Stimulated activated CD8-positive, alpha-beta memory T cell treated with anti-CD3 and anti-CD28 coated beads, Interleukin-15, amount 100 ng/mL, for 48 hours (primary cell): ENCODE results near the gene IGF2BP1.
"Not testable (repeated sequence)": the region's sequence is repeated elsewhere in the genome, so short reads cannot be mapped to it uniquely, and the experiment has no call there.

ENCODE experiments used
- DNase-seq, 2 donors: peaks; one replicate each; pipeline ENCODE4 v3.0.0-alpha.2; 2020; ENCODE audit warnings: low read depth in 2 of 2

The IGF2BP1 gene

DNA sequence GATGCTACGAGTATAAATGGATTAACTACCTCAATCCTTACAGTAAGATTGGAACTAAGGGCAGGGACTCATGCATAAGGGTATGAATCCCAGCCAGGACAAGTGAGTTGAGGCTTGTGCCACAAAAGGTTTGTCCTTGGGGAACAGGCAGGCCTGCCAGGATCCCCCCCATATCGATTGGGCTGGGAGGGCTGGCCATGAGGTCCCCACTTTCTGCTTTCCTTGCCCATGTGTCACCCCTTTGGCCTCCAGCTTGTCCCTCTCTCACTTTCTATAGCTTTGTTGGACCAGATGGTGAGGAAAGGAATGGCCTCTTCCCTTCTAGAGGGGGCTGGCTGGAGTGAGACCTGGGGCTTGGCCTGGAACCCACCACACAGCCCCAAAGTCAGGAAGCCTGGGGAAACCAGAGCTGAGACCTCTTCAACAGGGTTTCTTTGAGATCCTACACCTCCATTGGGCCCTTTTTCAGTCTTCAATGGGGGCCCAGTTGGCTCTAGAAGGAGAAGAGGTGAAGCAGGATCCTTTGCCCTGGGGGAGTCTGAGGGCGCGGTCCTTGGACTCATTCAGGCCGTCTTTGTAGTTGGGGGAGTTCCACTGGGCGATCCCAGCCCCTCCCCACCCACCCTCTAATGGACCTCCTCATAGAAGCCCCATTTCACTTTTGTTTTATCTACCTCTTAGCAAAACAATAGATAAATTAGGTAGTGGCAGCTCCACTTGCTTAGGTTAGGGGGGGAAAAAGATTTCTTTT lies 57.3 kb downstream of the IGF2BP1 start:
- DNase-seq = no peak

DNA sequence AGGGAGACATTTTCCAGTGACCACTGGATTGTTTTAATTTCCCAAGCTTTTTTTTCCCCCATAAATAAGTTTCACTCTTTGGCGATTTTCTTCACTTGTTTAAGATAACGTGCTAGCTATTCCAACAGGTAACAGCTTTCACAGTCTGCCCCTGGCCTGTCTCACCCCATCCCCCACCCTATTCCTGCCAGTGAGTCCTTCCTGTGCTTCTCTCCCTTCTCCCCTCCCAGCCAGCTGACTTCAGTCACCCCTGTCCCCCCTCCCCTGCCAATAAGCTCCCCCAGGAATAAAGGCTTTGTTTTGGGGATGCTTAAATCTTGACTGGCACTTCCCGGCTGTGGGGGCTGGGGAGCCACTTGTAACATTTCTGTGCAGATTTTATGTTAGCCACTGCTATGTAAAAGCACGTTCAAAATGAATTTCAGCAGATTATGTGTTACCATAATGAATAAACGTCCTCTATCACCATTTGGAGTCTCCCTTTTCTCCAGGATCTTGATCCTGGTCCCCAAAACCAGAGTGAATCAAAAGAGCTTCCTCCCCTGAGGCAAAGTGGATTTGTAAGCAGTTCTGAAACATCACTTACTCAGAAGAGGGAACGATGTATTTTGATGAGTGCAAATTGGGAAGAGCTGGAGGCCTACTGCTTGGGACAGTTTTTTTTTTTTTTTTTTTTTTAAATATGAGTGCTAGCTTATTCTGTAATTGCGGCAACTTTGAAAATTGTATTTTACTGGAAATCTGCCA lies 58.2 kb downstream of the IGF2BP1 start:
- DNase-seq = no peak

DNA sequence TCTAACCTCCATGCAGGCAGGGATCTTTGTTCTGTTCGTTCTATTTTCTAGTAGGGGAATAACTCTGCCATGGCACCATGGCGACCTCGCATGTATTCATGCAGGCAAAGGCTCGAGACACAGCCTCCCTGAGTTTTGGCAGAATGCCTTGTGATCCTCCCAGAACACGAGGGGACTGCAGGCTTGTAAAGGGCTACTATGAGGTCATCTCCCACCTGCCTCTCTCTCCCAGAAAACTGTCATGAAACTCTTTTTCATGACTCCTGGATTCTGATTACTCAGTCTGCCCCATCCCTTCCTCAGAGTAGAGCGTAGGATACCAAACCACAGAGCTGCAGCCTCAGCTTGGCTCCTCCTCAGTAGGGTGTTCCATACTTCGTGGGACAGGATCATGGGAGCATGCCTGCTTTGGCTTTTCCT lies 64.3 kb downstream of the IGF2BP1 start:
- no peak for DNase-seq

DNA sequence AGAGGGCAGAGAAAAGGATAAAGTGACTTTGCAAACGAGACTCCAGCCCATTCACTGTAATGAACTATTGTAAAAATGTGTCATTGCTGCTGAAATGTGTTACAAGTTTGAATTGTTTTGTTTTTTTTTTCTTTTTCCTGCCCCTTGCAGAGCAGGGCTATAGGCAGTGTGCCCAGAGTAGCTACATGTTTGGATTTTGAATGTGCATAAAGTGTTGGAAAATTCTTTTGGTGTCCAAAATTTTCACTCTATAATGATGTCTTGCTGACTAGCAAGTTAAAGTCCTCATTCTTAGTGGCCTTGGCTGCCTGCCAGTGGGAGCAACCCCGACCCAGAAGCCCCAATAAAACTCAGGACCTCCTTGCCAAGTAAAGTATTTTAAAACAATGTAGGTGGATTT lies 66.5 kb downstream of the IGF2BP1 start:
- DNase-seq = no peak

DNA sequence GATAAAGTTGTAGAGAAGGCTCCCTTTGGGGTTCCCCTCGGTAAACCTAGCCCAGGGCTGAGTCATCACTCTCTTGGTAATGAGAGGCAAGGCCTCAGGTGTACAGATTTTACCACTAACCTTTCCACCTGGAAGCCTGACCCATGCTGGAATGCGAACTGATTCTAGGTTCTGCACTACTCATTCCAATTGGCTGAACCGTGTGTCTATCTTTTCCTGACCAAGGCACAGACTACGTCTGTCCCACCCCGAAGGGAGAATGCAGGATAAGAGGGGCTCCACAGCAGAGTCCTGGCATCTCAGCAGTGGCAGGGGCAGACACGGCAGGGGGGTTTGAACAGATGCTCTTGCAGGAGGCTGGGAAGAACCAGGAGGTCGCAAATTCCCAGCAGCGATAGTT lies 70.0 kb downstream of the IGF2BP1 start:
- DNase-seq = no peak

DNA sequence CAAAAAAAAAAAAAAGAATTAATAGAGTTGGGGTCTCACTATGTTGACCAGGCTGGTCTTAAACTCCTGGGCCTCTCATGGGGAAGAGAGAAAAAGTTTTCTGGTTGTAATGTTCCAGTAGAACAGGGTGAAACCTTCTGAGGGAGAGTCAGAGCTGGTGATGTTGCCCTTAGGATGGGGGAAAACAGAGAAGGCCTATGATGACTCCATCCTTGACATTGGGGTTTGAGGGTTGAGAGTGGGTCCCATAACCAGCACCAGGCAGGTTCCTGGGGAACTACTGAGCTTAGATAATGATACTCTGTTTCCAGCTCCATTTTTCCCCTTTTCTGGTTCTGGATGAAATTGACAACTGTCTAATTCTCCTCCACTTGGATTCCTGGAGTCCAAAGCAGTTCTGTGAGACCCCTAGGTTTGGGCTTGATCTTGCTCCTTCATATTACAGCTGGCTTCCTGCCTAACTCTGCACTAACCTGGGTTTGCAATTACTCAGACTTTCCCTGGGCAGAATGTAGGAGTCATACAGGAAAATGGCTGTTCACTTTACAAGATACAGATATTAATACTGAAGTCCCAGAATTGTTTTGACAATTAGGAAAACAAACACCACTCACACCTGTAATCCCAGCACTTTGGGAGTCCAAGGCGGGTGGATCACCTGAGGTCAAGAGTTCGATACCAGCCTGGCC lies 72.5 kb downstream of the IGF2BP1 start:
- DNase-seq = no peak

DNA sequence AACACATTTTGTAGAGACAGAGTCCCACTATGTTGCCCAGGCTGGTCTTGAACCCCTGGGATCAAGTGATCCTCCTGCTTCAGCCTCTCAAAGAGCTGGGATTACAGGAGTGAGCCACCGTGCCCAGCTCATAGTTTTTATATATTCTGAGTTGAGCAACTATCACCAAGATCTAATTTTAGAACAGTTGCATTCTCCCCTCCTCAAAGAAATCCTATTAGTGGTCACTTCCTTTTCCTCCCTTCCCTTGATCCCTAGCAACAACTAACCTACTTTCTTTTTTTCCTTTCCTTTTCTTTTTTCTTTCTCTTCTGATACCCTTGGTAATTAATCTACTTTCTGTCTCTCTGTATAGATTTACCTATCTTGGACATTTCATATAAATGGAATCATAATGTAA lies 73.9 kb downstream of the IGF2BP1 start:
- DNase-seq = no peak

DNA sequence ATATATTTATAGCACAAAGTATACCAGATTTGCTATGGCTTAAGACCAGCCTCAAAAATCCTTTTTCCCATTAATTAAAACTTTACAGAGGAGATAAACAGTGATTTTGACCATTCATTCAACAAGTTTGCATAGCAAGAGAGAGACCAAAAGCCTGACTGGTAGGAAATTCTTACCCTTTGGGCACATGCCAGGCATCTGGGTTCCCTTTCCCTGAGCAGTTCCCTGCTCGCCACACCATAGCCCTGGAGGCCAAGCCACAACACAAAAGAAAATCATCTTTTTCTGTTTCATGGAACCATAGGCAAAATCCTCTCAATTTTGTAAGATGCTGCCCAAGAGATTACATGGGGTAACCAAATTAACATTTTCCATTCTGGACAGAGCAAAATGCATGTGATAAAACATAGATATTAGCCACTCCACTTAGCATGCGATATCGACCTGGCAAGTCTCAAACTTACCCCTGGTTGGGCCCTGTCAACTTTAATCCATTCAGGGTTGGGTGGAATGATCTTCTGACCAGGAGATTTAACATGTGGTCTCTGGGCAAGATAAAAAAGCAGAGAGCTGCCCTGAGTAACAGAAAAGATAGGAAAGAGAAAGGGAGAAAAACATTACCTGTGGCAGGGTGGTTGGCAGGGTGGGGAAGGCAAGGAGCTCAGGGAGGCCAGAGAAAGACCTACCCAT lies 77.8 kb downstream of the IGF2BP1 start:
- DNase-seq = no peak

DNA sequence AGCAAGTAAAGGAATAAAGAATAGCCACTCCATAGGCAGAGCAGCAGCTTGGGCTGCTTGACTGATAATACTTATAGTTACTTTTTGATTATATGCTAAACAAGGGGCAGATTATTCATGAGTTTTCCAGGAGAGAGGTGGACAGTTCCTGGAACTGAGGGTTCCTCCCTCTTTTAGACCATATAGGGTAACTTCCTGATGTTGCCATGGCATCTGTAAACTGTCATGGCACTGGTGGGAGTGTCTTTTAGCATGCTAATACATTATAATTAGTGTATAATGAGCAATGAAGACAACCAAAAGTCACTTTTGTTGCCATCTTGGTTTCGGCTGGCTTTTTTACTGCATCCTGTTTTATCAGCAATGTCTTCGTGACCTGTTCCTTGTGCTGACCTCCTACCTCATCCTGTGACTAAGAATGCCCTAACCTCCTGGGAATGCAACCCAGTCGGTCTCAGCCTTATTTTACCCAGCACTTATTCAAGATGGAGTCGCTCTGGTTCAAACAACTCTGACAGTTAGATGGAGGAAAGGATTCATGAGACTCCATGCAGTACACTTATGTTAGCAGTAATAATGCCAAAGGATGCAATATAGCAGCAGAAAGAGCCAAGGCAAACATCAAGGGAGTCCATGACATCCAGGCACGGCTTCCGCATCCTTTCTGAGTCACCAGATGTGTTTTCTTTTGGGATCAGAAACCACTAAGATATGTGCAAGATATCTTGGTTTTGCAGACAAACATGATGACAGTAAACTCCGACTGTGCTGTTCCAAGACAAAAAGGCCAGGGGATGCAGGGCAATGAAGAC lies 79.6 kb downstream of the IGF2BP1 start:
- no peak for DNase-seq

DNA sequence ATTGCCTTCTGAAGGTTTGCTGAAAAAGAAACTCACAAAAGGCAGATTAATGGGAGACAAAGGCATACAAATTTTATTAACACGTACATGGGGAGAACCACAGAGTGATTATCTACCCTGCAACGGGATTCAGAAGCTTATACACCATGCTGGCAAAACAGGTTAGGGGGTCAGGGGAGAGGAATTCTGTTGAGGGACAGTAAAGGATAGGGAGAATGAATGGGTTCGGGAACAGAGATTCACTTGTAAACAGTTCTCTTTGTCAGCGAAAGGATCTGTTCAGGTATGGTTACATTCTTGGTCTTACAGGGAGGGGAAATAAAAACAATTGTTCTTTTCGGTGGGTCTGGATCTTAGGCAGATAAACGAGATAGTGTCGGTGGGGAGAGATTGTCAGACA lies 81.1 kb downstream of the IGF2BP1 start:
- no peak for DNase-seq

DNA sequence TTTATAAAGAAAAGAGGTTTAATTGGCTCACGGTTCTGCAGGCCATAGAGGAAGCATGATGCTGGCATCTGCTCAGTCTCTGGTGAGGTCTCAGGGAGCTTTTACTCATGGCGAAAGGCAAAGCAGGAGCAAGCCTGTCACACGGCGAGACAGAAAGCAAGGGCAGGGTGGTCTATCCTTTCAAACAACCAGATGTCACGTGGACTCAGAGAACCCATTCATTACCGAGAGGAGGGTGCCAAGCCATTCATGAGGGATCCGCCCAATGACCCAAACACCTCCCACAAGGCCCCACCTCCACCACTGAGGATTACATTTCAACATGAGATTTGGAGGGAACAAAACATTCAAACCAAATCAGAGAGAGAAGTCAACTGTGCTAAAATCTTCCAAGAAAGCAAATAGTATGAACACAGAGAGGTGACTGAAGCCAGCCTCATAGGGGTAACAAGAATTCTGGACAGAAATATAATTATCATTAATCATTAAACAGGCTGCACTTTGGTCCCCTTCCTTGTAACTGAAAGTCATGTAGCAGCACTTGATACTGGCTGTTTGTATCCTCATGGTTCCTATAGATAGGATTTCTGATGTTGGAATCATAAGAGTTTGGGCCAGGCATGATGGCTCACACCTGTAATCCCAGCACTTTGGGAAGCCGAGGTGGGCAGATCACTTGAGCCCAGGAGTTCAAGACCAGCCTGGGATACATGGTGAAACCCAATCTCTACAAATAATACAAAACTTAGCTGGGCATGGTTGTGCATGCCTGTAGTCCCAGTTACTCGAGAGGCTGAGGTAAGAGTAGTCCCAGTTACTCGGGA lies 82.9 kb downstream of the IGF2BP1 start:
- no peak for DNase-seq

DNA sequence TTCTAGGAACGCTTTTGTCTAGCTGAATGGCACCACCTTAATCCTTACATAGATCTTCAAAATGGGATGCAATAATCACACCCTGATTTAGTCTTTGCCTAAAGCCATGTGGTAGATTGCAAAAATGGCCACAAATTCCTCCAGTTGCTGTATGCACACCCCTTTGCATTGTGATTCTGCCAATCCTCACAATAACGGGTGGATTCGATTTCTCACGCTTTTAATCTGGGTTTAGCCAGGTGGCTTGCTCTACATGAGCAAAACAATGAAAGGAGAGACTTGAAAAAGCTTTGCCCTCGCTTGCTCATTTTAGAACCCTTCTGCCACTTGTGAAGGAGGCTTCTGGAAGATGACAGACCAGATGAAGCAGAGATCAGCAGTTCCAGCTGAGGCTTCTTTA lies 85.0 kb downstream of the IGF2BP1 start:
- no peak for DNase-seq

DNA sequence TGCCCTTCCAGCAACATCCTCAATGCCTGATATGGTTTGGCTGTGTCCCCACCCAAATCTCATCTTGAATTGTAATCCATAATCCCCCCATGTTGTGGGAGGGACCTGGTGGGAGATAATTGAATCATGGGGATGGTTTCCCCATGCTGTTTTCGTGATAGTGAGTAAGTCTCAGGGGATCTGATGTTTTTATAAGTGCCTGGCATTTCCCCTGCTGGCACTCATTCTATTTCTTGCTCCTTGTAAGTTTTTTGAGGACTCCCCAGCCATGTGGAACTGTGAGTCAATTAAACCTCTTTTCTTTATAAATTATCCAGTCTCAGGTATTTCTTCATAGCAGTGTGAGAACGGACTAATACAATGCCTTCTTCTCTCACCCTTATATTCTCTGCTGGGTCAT lies 87.9 kb downstream of the IGF2BP1 start:
- DNase-seq = not testable (repeated sequence)

DNA sequence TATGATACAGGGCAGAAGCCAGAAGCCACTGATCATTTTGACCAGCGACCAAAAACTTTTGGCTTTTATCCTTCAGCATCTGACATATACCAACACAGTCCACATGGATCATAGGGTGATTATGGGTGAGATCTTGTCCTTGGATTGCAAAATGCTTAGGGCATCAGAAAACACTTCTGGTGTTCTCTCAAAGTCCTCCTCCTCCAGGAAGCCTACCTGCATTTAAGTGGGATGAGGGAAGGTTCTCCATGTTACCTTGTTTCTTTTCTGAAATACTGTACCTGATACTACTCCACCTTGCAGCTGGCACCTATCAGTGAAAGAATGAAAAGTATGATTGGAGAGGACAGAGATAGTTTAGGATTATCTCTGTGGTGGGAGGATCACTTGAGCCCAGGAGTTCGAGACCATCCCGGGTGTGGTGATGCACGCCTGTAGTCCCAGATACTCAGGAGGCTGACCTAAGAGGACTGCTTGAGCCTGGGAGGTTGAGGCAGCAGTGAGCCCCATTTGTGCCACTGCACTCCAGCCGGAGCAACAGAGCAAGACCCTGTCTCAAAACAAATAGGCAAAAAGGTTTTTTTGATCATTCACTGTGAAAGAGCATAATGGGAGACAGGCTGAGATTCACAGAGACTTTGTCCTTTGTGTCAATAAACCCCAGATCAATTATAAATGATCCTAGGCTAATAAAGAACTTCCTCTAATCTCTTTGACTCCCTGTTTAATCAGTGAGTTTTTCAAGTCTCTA lies 88.6 kb downstream of the IGF2BP1 start:
- DNase-seq = no peak

DNA sequence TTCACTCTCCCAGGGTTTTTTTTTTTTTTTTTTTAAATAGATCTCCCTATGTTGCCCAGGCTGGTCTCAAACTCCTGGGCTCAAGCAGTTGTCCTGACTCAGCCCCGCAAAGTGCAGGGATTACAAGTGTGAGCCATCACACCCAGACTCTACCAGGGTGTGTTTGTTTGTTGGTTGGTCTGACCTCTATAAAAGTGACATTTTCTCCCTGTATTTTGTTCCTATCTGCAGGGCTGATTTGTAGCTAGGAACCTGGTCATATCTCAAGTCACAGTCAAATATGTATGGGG lies 89.1 kb downstream of the IGF2BP1 start:
- no peak for DNase-seq

DNA sequence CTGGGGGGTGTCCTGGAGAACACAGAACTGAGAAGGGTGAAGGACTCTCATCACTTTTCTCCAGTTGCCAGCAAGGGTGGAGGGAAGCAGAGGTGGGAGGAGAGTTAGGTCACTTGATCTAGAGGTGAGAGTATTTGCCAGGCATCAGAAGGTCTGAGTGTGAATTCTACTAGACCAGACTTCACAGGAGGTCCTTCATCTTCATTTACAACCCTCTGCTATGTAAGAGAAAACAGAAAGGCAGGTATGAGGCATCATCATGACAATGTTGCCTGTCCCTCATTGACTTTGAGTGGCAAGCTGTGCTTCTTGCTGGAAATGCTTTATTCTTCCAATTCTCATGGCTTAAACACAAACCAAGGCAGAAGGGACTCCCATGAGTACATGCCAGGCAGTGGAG lies 89.5 kb downstream of the IGF2BP1 start:
- DNase-seq = no peak

DNA sequence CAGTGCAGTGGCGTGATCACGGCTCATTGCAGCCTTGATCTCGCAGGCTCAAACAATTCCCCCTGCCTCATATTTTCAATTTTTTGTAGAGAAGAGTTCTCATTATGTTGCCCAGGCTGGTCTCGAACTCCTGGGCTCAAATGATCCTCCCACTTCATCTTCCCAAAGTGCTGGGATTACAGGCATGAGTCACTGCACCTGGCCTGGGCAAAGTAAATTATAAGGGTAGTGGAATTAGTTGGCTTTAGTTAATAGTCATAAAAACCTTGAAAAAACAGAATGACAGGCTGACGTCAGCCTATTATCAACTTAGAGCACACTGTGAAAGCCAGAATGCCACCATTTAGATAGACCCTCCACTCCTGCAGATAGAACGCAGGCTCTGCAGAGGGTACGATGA lies 91.9 kb downstream of the IGF2BP1 start:
- no peak for DNase-seq

DNA sequence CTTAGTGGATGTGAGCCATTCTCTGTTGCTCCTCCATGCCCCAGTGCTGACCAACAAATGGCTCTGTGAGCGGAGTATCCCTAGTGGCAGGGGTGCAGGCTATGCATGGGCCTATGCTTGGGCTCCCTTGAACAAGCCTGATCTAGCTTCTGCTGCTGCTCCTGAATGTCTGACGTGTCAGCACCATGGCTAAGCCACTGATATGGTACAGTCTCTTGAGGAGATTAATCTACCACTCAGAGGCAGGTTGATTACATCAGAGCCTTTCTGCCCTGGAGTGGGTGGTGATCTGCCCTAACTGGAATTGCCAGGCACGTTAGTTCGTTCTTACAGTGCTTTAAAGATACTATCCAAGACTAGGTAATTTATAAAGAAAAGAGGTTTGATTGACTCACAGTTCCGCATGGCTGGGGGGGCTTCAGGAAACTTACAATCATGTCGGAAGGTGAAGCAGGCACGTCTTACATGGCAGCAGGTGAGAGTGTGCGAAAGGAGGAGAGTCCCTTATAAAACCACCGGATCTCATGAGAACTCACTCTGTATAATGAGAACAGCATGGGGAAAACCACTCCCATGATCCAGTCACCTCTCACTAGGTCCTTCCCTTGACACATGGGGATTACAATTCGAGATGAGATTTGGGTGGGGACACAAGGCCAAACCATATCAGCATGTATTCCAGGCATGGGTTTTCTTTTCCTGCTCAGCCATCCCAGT lies 93.9 kb downstream of the IGF2BP1 start:
- DNase-seq = no peak

DNA sequence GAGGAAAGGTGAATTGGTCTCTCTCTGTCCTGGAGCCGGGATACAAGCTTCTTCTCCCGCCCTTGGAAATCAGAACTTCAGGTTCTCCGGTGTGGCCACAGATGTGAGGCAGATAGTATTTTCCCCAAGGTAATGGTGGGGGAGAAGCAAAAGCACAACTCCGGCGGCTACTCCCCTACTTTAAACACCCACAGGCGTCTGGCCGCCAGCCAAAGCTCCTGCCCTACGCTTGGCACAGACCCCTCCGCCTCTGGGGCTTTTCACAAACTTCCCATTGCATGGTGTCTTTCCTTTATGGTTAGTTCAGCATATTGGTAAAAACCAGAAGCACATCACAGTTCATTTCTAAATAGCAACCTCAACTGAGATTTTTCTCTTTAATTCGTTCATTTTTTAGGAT lies 95.9 kb downstream of the IGF2BP1 start:
- no peak for DNase-seq
